Erythroblast (primary cell): ENCODE measurements around the gene FCHSD2.
"Not testable (repeated sequence)": the region's sequence is repeated elsewhere in the genome, so short reads cannot be mapped to it uniquely, and the experiment has no call there.

Experiments used
- DNase-seq, 2 experiments: peaks; one replicate each; lab custom pipeline; 2025; lab: John Stamatoyannopoulos, UW
- GATA1 ChIP-seq: IDR thresholded peaks from 2 replicates; pipeline ENCODE4 v1.6.1; 2011; ENCODE audit warnings: low read depth, mild to moderate bottlenecking, control low read depth, low read length, moderate library complexity
- POLR2A ChIP-seq: IDR thresholded peaks from 2 replicates; pipeline ENCODE4 v1.6.1; 2011; ENCODE audit warnings: mild to moderate bottlenecking, low read length

Gene FCHSD2

GRCh38 chr11:73059915-73060314, 82.2 kb downstream of the FCHSD2 start:
- no peak for TF ChIP-seq GATA1
- no peak for TF ChIP-seq POLR2A
- no peak for DNase-seq

DNA sequence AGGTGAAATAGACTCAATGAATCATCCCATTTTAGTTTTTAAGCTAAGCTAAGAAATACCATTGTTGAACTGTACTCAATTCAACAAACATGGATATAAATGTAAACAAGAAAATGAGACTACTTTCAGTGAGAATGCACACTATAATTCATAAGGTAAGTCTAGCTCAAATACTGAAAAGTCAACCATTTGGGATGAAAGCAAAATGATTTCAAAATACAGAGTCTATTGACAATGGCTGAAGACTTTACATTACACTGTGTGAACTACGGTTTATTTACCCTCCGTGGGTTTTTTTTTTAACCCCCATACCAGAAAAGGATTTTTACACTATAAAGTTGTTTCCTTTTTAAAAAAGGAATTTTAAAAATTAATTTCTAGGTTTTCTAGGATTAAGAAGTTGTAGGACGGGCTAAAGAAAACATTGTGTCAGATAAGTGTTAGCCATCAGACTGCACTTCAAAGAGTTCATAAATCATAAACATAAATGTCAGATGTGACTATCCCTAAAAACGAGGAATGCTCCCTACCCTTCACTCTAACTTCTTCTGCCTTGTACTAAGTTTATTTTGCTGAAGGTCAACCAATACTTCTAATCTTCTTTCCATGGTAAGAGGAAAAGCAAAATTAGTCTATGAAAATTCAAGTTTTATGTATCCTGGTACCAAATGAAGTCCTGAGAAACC, 83.0 kb downstream of the FCHSD2 start:
- TF ChIP-seq GATA1 (no peak), POLR2A (no peak)
- DNase-seq, result no peak

DNA sequence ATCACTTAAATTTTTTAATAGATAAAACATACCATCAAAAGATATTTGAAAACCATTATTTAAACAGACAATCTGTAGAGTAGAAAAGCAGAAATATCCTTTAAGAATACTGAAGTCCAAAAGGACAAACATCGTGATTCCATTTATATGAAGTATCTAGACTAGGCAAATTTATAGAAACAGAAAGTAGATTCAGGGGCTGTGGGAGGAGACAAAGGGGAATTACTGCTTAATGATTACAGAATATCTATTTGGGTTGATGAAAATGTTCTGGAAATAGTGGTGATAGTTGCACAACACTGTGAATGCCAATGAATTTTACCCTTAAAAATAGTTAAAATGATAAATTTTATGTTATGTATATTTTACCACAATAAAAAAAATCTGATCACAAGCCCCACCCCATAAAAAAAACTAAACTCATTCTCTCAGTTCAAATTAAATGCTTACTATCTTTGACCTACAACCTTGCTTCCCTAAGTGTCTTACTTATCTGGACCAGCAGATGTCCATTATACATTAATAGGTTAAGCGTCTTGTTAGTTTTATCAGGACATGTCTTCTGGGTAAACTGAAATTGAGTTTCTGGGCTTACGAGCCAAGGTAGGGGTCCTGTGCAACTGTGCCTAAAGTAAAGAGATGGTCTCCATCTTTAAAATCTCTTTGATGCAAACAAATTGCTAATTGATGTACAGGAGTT, 86.3 kb downstream of the FCHSD2 start:
- TF ChIP-seq POLR2A (no peak), GATA1 (no peak)
- DNase-seq, result peak; percentile 53 to 84

GRCh38 chr11:73055002-73055401, 87.1 kb downstream of the FCHSD2 start:
- no peak for DNase-seq
- TF ChIP-seq POLR2A (no peak), GATA1 (no peak)

DNA sequence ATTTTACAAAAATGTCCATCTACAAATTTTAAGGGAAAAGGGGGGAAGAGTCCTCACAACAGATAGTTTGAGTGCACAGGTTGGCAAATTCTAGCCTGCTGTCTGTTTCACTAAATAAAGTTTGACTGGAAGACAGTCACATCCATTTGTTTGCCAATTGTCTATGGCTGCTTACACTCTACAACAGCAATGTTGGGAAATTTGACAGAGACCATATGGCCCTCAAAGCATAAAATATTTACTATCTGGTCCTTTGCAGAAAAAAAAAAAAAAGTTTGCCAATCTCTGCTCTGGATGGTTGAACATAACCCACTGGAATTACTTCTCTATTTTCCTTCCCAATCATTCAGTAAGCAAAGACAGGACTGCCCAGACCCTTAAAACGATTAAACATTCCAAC, 88.2 kb downstream of the FCHSD2 start:
- DNase-seq, result no peak
- no peak for TF ChIP-seq POLR2A
- no peak for TF ChIP-seq GATA1

GRCh38 chr11:73048446-73048845, 93.7 kb downstream of the FCHSD2 start:
- TF ChIP-seq GATA1, result no peak
- no peak for TF ChIP-seq POLR2A
- DNase-seq, result no peak

GRCh38 chr11:73047773-73048371, 94.2 kb downstream of the FCHSD2 start:
- no peak for TF ChIP-seq POLR2A
- no peak for TF ChIP-seq GATA1
- no peak for DNase-seq

DNA sequence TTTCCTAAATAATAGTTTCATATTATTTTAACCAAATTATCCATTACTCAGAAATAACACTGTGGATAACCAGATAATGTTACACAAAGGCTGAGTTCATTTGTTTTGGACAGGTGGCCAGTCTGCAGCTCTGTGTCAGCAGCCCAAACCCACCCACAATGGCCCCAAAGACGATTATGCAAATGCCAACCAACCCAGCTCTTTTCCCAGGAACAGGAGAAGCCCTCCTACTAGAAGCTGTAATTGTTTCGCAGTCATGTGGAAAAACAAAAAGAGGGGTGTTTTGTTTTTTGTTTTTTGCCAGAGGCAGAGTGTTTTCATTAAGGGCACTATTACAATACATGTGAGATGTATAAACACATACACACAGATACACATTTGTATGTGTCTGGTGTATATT, 102.1 kb downstream of the FCHSD2 start:
- no peak for TF ChIP-seq GATA1
- no peak for TF ChIP-seq POLR2A
- DNase-seq, result no peak

DNA sequence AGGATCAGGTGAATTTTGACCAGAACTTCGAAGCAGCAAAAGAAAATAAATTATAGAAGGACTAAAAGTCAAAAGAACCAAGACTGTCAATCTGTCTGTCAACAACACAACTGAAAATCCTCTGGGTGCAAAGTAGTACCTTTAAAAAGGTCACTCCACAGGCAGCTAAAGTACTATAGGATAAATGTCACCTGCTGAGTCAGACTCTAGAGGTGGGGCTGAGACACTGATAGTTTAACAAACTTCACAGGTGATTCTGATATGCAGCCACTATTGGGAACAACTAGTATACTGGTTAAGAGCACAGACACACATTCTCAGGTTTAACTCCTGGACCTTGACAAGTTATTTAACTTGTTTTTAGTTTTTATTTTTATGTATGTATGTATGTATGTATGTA, 107.3 kb downstream of the FCHSD2 start:
- no peak for DNase-seq
- no peak for TF ChIP-seq GATA1
- TF ChIP-seq POLR2A, result no peak

DNA sequence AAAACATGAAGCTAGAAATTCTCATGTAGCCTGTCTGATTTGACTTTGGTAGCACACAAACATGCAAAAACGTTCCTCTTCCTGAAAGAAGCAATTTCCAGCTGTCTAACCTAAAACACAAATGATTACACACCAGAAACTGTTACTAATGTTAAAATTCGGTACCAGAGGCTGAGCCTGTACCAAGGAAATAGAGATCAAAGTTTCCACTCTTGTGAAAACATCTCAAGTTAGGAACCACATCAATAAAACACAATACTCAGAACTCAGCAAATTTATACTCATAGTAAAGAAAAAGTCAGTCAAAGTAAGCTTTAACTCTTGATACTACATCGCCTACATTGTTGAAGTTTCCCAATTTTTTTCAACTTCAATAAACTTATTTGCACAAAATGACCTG, 107.8 kb downstream of the FCHSD2 start:
- no peak for TF ChIP-seq GATA1
- TF ChIP-seq POLR2A, result no peak
- no peak for DNase-seq

- TF ChIP-seq POLR2A, result no peak
- no peak for TF ChIP-seq GATA1
- DNase-seq, result no peak
Measured at GRCh38 chr11:73030130-73030529, 112.0 kb downstream of the FCHSD2 start.

GRCh38 chr11:73029403-73029802, 112.7 kb downstream of the FCHSD2 start:
- DNase-seq, result no peak
- no peak for TF ChIP-seq POLR2A

GRCh38 chr11:73028611-73029010, 113.5 kb downstream of the FCHSD2 start:
- TF ChIP-seq POLR2A (no peak), GATA1 (no peak)
- DNase-seq, result no peak

DNA sequence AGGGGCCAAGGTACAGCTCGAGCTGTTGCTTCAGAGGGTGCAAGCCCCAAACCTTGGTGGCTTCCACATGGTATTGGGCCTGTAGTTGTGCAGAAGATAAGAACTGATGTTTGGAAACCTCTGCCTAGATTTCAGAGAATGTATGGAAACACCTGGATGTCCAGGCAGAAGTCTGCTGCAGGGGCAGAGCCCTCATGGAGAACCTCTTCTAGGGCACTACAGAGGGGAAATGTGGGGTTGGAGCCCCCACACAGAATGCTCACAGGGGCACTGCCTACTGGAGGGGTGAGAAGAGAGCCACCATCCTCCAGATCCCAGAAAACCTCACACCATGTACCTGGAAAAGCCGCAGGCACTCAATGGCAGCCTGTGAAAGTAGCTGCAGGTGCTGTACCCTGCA, 114.3 kb downstream of the FCHSD2 start:
- DNase-seq, result not testable (repeated sequence)

- TF ChIP-seq GATA1 (no peak), POLR2A (no peak)
Measured at GRCh38 chr11:73024639-73025038, 117.5 kb downstream of the FCHSD2 start.

More at GRCh38 chr11:73024639-73025038, 117.5 kb downstream of the FCHSD2 start:
- no peak for DNase-seq
